ENCODE data around the gene EFEMP2. TPM values are rescaled to one million over a fixed set of nuclear protein-coding genes. Genes with fewer than 3 reads are reported as not detected.

EFEMP2 gene
- total RNA-seq, 1 donor from 2014 or later: 310 TPM

- H3K9me3 Mint-ChIP-seq (ENCODE audit: low read depth): no peaks in the 10 kb centered on the region
- H3K27me3 Mint-ChIP-seq (ENCODE audit: low read depth): no peaks in the 10 kb centered on the region
- H3K4me3 Mint-ChIP-seq (ENCODE audit: unreplicated experiment): no peak overlapping the region
- peak overlapping the region; percentile 80 for H3K27ac Mint-ChIP-seq (ENCODE audit: unreplicated experiment)
- peak; percentile 72 for DNase-seq (ENCODE audit: low spot score)
- TF ChIP-seq CTCF (IDR thresholded peaks at IDR 0.05): no peak
- peaks cover 23% of the 10 kb centered on the region for H3K36me3 Mint-ChIP-seq (ENCODE audit: low read depth)
- H3K4me1 Mint-ChIP-seq (ENCODE audit: low read depth): peaks cover 47% of the 10 kb centered on the region
These were observed 8.5 kb downstream of the EFEMP2 start for GRCh38 chr11:65863889-65864705.

DNA sequence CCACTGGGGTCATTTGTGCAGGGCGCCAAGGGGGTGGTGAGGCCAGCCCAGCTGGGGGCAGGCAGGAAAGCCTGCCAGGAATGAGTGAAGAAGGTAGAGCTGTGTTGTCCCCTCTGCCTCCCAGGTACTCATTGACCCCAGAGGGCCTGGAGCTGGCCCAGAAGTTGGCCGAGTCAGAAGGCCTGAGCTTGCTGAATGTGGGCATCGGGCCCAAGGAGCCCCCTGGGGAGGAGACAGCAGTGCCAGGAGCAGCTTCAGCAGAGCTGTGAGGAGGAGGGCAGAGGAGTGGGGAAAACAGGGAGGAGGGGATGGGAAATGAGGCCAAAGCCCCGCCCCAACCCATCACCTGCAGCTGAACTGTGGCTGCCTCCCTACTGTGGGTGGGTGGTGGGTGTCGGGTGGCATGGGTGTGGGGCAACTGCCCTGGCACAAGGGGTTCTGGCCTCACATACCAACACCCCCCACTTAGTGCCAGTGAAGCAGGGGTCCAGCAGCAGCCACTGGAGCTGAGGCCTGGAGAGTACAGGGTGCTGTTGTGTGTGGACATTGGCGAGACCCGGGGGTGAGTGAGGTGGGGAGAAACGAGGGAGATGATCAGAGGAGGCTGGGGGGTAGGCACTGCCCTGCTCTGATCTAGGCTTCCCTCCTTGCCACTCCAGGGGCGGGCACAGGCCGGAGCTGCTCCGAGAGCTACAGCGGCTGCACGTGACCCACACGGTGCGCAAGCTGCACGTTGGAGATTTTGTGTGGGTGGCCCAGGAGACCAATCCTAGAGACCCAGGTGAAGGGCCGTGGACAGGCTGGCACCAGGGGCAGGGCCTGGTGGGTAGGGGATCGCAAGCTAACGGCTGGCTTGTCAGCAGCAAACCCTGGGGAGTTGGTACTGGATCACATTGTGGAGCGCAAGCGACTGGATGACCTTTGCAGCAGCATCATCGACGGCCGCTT lies 9.4 kb downstream of the EFEMP2 start:
- Mint-ChIP-seq H3K4me1 (ENCODE audit: low read depth) (peaks cover 53% of the 10 kb centered on the region), H3K9me3 (ENCODE audit: low read depth) (no peaks in the 10 kb centered on the region), H3K4me3 (ENCODE audit: unreplicated experiment) (no peak overlapping the region), H3K27me3 (ENCODE audit: low read depth) (no peaks in the 10 kb centered on the region), H3K27ac (ENCODE audit: unreplicated experiment) (peak overlapping the region; percentile 80), H3K36me3 (ENCODE audit: low read depth) (peaks cover 20% of the 10 kb centered on the region)
- DNase-seq (ENCODE audit: low spot score): peak; percentile 80
- no peak for TF ChIP-seq CTCF (IDR thresholded peaks at IDR 0.05)

- no peak for TF ChIP-seq CTCF (IDR thresholded peaks at IDR 0.05)
These were observed 10.3 kb downstream of the EFEMP2 start for GRCh38 chr11:65862191-65862735.

DNA sequence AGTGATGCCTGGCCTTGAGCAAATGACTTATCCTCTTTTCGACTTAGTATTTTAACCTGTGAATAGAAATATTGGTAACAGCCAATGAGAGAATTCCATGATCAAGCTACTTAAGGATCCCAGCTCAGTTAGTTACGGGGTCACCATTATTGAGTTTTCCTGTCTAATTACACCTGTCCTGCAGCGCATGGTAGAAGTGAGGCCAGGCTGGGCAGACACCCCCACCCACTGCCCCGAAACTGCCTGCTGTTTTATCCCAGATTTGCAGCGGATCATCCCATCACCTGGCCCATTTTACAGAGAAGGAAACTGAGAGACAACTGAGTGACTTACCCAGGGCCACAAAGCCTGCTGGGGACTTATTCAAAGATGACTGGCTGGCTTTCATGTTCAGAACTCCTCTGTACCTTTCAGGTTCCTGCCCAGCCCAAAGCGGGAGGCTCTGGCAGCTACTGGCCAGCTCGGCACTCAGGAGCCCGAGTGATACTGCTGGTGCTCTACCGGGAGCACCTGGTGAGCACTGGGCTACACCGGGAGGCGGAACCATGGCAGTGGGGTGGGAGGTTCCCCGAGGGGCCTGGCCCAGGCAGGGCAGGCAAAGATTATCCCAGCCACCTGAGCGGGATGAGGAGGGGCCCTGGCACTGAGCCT lies 10.9 kb downstream of the EFEMP2 start:
- peak overlapping the region; percentile 82 for H3K4me3 Mint-ChIP-seq (ENCODE audit: unreplicated experiment)
- H3K27me3 Mint-ChIP-seq (ENCODE audit: low read depth): no peaks in the 10 kb centered on the region
- H3K4me1 Mint-ChIP-seq (ENCODE audit: low read depth): peaks cover 50% of the 10 kb centered on the region
- peak; percentile 79 for DNase-seq (ENCODE audit: low spot score)
- TF ChIP-seq CTCF (IDR thresholded peaks at IDR 0.05): no peak
- H3K9me3 Mint-ChIP-seq (ENCODE audit: low read depth): no peaks in the 10 kb centered on the region
- H3K36me3 Mint-ChIP-seq (ENCODE audit: low read depth): peaks cover 18% of the 10 kb centered on the region
- H3K27ac Mint-ChIP-seq (ENCODE audit: unreplicated experiment): peak overlapping the region; percentile 96

More at GRCh38 chr11:65862191-65862735, 10.3 kb downstream of the EFEMP2 start:
- Mint-ChIP-seq H3K36me3 (ENCODE audit: low read depth) (peaks cover 16% of the 10 kb centered on the region), H3K4me1 (ENCODE audit: low read depth) (peaks cover 47% of the 10 kb centered on the region), H3K9me3 (ENCODE audit: low read depth) (no peaks in the 10 kb centered on the region), H3K27me3 (ENCODE audit: low read depth) (no peaks in the 10 kb centered on the region), H3K4me3 (ENCODE audit: unreplicated experiment) (peak overlapping the region; percentile 82), H3K27ac (ENCODE audit: unreplicated experiment) (peak overlapping the region; percentile 80)
- peak; percentile 83 for DNase-seq (ENCODE audit: low spot score)
